Loucy (cell line): ENCODE measurements around the gene GAB2.

Source experiments
- H2AFZ ChIP-seq: fragments of 200-600 bp; sonication (generic); 2 replicates; pipeline ENCODE4 v1.6.0; 2016; ENCODE audit warnings: antibody characterized with exemption, mild to moderate bottlenecking, low read length, moderate library complexity
- H3F3A ChIP-seq: fragments of 200-600 bp; 2 replicates; pipeline ENCODE4 v1.6.0; 2016; ENCODE audit warnings: antibody characterized with exemption, low read depth, mild to moderate bottlenecking
- H3K27me3 ChIP-seq: fragments of 200-600 bp; sonication (generic); 2 replicates; pipeline ENCODE4 v1.6.1; 2014; ENCODE audit warnings: low read length, mild to moderate bottlenecking; ENCODE audit not compliant: insufficient read depth, poor library complexity, severe bottlenecking
- H3K36me3 ChIP-seq: fragments of 200-600 bp; sonication (generic); 2 replicates; pipeline ENCODE4 v1.6.1; 2016; ENCODE audit warnings: low read length; ENCODE audit not compliant: insufficient read depth
- H3K4me1 ChIP-seq: fragments of 200-600 bp; sonication (generic); 2 replicates; pipeline ENCODE4 v1.5.1; 2014; ENCODE audit warnings: low read length, mild to moderate bottlenecking; ENCODE audit not compliant: insufficient read depth, poor library complexity, severe bottlenecking
- H3K4me2 ChIP-seq: fragments of 200-600 bp; sonication (generic); 2 replicates; pipeline ENCODE4 v1.6.0; 2014; ENCODE audit warnings: antibody characterized with exemption, low read length, low read depth, mild to moderate bottlenecking; ENCODE audit not compliant: poor library complexity, severe bottlenecking
- H3K4me3 ChIP-seq: fragments of 200-600 bp; sonication (generic); 2 replicates; pipeline ENCODE4 v1.5.1; 2014; ENCODE audit warnings: low read length, mild to moderate bottlenecking, mixed read lengths; ENCODE audit not compliant: poor library complexity, severe bottlenecking
- H3K79me2 ChIP-seq: fragments of 200-600 bp; sonication (generic); 2 replicates; pipeline ENCODE4 v1.6.1; 2014; ENCODE audit warnings: low read length; ENCODE audit not compliant: insufficient read depth
- H3K9ac ChIP-seq: fragments of 200-600 bp; sonication (generic); 2 replicates; pipeline ENCODE4 v1.6.0; 2014; ENCODE audit warnings: mild to moderate bottlenecking, low read depth, low read length, moderate library complexity; ENCODE audit not compliant: poor library complexity, severe bottlenecking
- H3K9me2 ChIP-seq: fragments of 200-600 bp; sonication (generic); replicated peaks from 2 replicates; pipeline ENCODE4 v1.6.1; 2016; ENCODE audit warnings: low read depth, low read length, mixed read lengths
- H3K9me3 ChIP-seq: fragments of 200-600 bp; sonication (generic); 2 replicates; pipeline ENCODE4 v1.6.1; 2014; ENCODE audit warnings: mild to moderate bottlenecking, antibody characterized with exemption, low read length, low read depth; ENCODE audit not compliant: insufficient read depth
- H4K20me1 ChIP-seq: fragments of 200-600 bp; sonication (generic); 2 replicates; pipeline ENCODE4 v1.6.0; 2014; ENCODE audit warnings: antibody characterized with exemption, low read length, mild to moderate bottlenecking; ENCODE audit not compliant: insufficient read depth, poor library complexity, severe bottlenecking
- EZH2phosphoT487 ChIP-seq: fragments of 200-600 bp; IDR thresholded peaks from 2 replicates; pipeline ENCODE4 v1.6.1; 2018; ENCODE audit warnings: antibody characterized with exemption, mild to moderate bottlenecking, moderate library complexity, borderline replicate concordance
- TF ChIP-seq, protein P1 (sequence below): fragments of 200-600 bp; sonication (generic); conservative IDR thresholded peaks from 2 replicates; pipeline ENCODE4 v1.5.1; 2014; ENCODE audit warnings: mild to moderate bottlenecking, antibody characterized with exemption, low read length

The GAB2 gene

DNA sequence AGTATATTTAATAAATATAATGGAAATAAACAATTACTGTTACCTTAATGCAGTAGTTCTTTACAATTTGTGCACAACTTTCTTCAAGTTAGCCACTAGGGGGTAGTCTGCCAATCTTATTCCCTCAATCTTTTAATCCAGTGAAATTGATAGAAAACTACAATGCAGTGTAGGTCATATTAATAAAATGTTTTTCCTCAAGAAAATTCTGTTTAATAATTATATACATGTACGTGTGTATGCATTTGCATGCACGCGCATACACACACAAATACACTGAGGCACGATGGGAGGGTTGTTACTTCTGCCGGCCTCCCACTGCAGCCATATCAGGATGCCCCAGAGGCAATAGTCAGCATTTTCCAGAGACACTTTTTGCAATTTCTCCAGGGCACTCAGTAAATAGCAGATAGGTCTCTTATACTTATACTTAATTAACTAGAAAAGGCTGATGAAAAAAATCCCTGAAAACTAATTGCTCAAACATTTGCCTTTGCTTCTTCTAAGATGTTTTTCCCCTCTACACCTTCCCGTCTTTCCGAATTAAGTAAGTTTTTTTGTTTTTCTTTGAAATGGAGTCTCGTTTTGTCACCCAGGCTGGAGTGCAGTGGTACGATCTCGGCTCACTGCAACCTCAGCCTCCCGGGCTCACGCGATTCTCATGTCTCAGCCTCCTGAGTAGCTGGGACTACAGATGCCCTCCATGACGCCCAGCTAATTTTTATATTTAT, 3.1 kb downstream of the GAB2 start:
- H3K9ac ChIP-seq: no peak overlapping the region

DNA sequence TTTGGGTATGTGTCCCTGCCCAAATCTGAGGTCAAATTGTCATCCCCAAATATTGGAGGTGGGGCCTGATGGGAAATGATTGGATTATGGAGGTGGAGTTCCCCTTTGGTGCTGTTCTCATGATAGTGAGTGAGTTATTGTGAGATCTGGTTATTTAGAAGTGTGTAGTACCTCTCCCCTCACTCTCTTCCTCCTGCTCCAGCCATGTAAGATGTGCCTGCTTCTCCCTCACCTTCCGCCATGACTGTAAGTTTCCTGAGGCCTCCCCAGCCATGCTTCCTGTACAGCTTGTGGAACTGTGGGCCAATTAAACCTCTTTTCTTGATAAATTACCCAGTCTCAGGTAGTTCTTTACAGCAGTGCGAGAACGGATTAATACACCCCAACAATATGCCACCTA, 9.0 kb downstream of the GAB2 start:
- H3K9me2 ChIP-seq: no peaks in the 10 kb centered on the region
- H3K9ac ChIP-seq: no peak overlapping the region
- no peak overlapping the region for H3K4me3 ChIP-seq
- H3K27me3 ChIP-seq: no peaks in the 10 kb centered on the region
- no peak overlapping the region for H3K4me2 ChIP-seq
- H3K36me3 ChIP-seq: no peaks in the 10 kb centered on the region
- no peaks in the 10 kb centered on the region for H3K79me2 ChIP-seq
- H4K20me1 ChIP-seq: no peaks in the 10 kb centered on the region
- no peak for TF ChIP-seq EZH2phosphoT487
- TF ChIP-seq, protein P1, sequence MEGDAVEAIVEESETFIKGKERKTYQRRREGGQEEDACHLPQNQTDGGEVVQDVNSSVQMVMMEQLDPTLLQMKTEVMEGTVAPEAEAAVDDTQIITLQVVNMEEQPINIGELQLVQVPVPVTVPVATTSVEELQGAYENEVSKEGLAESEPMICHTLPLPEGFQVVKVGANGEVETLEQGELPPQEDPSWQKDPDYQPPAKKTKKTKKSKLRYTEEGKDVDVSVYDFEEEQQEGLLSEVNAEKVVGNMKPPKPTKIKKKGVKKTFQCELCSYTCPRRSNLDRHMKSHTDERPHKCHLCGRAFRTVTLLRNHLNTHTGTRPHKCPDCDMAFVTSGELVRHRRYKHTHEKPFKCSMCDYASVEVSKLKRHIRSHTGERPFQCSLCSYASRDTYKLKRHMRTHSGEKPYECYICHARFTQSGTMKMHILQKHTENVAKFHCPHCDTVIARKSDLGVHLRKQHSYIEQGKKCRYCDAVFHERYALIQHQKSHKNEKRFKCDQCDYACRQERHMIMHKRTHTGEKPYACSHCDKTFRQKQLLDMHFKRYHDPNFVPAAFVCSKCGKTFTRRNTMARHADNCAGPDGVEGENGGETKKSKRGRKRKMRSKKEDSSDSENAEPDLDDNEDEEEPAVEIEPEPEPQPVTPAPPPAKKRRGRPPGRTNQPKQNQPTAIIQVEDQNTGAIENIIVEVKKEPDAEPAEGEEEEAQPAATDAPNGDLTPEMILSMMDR: no peak
- no peaks in the 10 kb centered on the region for H3F3A ChIP-seq
- H3K9me3 ChIP-seq: peaks cover 3% of the 10 kb centered on the region; the same call in 1 of the 2 replicates
- no peaks in the 10 kb centered on the region for H3K4me1 ChIP-seq
- H2AFZ ChIP-seq: no peak overlapping the region

More for the DNA sequence above, 3.1 kb downstream of the GAB2 start:
- Histone ChIP-seq H3K9me3 (no peaks in the 10 kb centered on the region), H3K79me2 (no peaks in the 10 kb centered on the region), H3K9me2 (no peaks in the 10 kb centered on the region), H3K4me2 (no peak overlapping the region), H3K27me3 (no peaks in the 10 kb centered on the region), H2AFZ (no peak overlapping the region), H3K36me3 (no peaks in the 10 kb centered on the region), H4K20me1 (no peaks in the 10 kb centered on the region), H3F3A (peaks cover 6% of the 10 kb centered on the region; the same call in 1 of the 2 replicates), H3K4me1 (peaks cover 12% of the 10 kb centered on the region), H3K4me3 (no peak overlapping the region)
- no peak for TF ChIP-seq EZH2phosphoT487
- TF ChIP-seq, protein P1: peak; percentile 67

DNA sequence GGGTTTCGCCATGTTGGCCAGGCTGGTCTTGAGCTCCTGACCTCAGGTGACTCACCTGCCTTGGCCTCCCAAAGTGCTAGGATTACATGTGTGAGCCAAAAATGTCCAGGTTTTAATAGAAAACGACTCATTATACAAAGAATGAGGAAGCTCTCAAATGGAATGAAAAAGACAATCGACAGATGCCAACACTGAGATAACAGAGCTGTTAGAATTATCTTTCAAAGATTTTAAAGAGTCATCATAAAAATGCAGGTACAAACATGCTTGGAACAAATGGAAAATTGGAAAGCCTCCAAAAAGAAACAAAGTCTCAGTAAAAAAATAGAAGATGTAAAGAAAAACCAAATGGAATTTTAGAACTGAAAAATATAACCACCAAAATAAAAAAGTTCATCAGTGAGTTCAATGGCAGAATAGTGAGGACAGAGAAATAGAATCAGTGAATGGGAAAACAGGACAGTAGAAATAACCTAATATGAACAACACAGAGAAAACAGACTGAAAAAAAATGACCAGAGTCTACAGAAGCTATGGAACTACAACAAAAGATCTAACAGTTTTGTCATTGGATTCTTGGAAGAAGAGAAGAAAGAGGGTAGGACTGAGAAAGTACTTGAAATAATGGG, 10.9 kb downstream of the GAB2 start:
- H3K9me2 ChIP-seq: no peaks in the 10 kb centered on the region
- H3K36me3 ChIP-seq: no peaks in the 10 kb centered on the region
- H3K27me3 ChIP-seq: no peaks in the 10 kb centered on the region
- no peak overlapping the region for H3K9ac ChIP-seq
- H4K20me1 ChIP-seq: no peaks in the 10 kb centered on the region
- H3K4me2 ChIP-seq: no peak overlapping the region
- H3K4me1 ChIP-seq: no peaks in the 10 kb centered on the region
- no peaks in the 10 kb centered on the region for H3K79me2 ChIP-seq
- H2AFZ ChIP-seq: no peak overlapping the region
- H3F3A ChIP-seq: no peaks in the 10 kb centered on the region
- peaks cover 3% of the 10 kb centered on the region; the same call in 1 of the 2 replicates for H3K9me3 ChIP-seq
- TF ChIP-seq, protein P1: no peak
- no peak for TF ChIP-seq EZH2phosphoT487
- H3K4me3 ChIP-seq: no peak overlapping the region
